NOMO-1 treated with dmso at 0.1 percent for 144 hours (cell line): Measurements from ENCODE around the gene PRPF19.
A peak's percentile ranks its signal among the peaks of the same experiment; 100 is the strongest.
"Not testable (repeated sequence)": the region's sequence is repeated elsewhere in the genome, so short reads cannot be mapped to it uniquely, and the experiment has no call there.

Source experiments
- DNase-seq: peaks from one replicate; lab custom pipeline; 2025; ENCODE audit not compliant: unreplicated experiment; lab: John Stamatoyannopoulos, UW

Gene PRPF19

GRCh38 chr11:60910281-60910687 is 3.9 kb upstream of the PRPF19 start:
- DNase-seq = peak; percentile 73

GRCh38 chr11:60909680-60910280 is 3.4 kb upstream of the PRPF19 start:
- DNase-seq = not testable (repeated sequence)

- no peak for DNase-seq
Observed at GRCh38 chr11:60908803-60909202, 2.4 kb upstream of the PRPF19 start.

GRCh38 chr11:60905551-60906113 is 753 bp downstream of the PRPF19 start:
- DNase-seq = no peak

GRCh38 chr11:60905047-60905446 is 1.3 kb downstream of the PRPF19 start:
- no peak for DNase-seq

GRCh38 chr11:60902625-60903024 is 3.8 kb downstream of the PRPF19 start:
- DNase-seq = no peak

- no peak for DNase-seq
Observed at GRCh38 chr11:60900673-60901404, 5.5 kb downstream of the PRPF19 start.

GRCh38 chr11:60899977-60900376 is 6.4 kb downstream of the PRPF19 start:
- no peak for DNase-seq

- no peak for DNase-seq
Observed at GRCh38 chr11:60899046-60899936, 7.1 kb downstream of the PRPF19 start.

- no peak for DNase-seq
Observed at GRCh38 chr11:60897496-60897895, 8.9 kb downstream of the PRPF19 start.

GRCh38 chr11:60895687-60896086 is 10.7 kb downstream of the PRPF19 start:
- DNase-seq = no peak

- no peak for DNase-seq
Observed at GRCh38 chr11:60891103-60891741, 15.2 kb downstream of the PRPF19 start.

- no peak for DNase-seq
Observed at GRCh38 chr11:60890696-60891095, 15.7 kb downstream of the PRPF19 start.

- no peak for DNase-seq
Observed at GRCh38 chr11:60889869-60890311, 16.5 kb downstream of the PRPF19 start.

GRCh38 chr11:60887556-60887955 is 18.8 kb downstream of the PRPF19 start:
- DNase-seq = no peak

GRCh38 chr11:60880643-60881282 is 25.6 kb downstream of the PRPF19 start:
- no peak for DNase-seq

GRCh38 chr11:60879971-60880588 is 26.3 kb downstream of the PRPF19 start:
- DNase-seq = no peak

GRCh38 chr11:60879104-60879503 is 27.3 kb downstream of the PRPF19 start:
- no peak for DNase-seq

GRCh38 chr11:60878245-60879101 is 27.9 kb downstream of the PRPF19 start:
- no peak for DNase-seq
